ENCODE measurements around the gene NTN3.

GRCh38 chr16:2439598-2439997 is 31.5 kb upstream of the NTN3 start:
- TF ChIP-seq CTCF (IDR thresholded peaks at IDR 0.05 in 8 of 11, conservative IDR thresholded peaks at IDR 0.05 in 3 of 11) (no peak), POLR2A (IDR thresholded peaks at IDR 0.05) (no peak), POLR2AphosphoS5 (IDR thresholded peaks at IDR 0.05) (no peak)
